Transverse colon (tissue), 3 donors: ENCODE measurements around the gene RBFOX2.

ENCODE experiments used
- CTCF ChIP-seq, 5 experiments: fragments of 200-600 bp in 3 of 5; fragments of 450-650 bp in 2 of 5; sonication (generic) in 3 of 5; IDR thresholded peaks; 1 replicate in 2 of 5; 2 replicates in 3 of 5; pipeline ENCODE4 v1.5.1; 2016 to 2017; ENCODE audit warnings: antibody characterized with exemption in 5 of 5, inconsistent platforms in 3 of 5, mild to moderate bottlenecking in 2 of 5, moderate library complexity in 1 of 5
- POLR2A ChIP-seq: fragments of 450-650 bp; IDR thresholded peaks from one replicate; pipeline ENCODE4 v1.6.1; 2016; ENCODE audit warnings: antibody characterized with exemption, mild to moderate bottlenecking, moderate library complexity

GRCh38 chr22:35860837-35861236 is 167.8 kb downstream of the RBFOX2 start:
- TF ChIP-seq CTCF (IDR thresholded peaks at IDR 0.05): no peak
- no peak for TF ChIP-seq POLR2A
